Right lobe of liver (tissue), 6 donors: ENCODE results near the gene HMGCL. TPM values are rescaled to one million over a fixed set of nuclear protein-coding genes. Genes with fewer than 3 reads are reported as not detected.

Experiments
- ATAC-seq, 4 donors: fragments of 200-7000 bp; cut with Tn5 transposase; one replicate each; pipeline ENCODE4 v1.9.1; 2020; ENCODE audit warnings: mild to moderate bottlenecking in 4 of 4, moderate library complexity in 4 of 4
- DNase-seq, 3 donors: peaks; one replicate each; pipeline ENCODE4 v3.0.0-alpha.2; 2020
- H3K27ac ChIP-seq, 3 donors: fragments of 200-600 bp; one replicate each; pipeline ENCODE4 v1.8.0; 2022
- H3K27me3 ChIP-seq, 2 donors: fragments of 200-600 bp; one replicate each; pipeline ENCODE4 v1.8.0; 2022
- H3K36me3 ChIP-seq, 4 donors: fragments of 200-600 bp; sonication (generic) in 1 of 4; one replicate each; pipeline versions ENCODE4 v1.5.1 to v1.8.0; 2017 to 2022; ENCODE audit warnings: control low read depth in 1 of 4
- H3K4me1 ChIP-seq, 4 donors: fragments of 200-600 bp; sonication (generic) in 1 of 4; one replicate each; pipeline versions ENCODE4 v1.5.1 to v1.8.0; 2017 to 2022; ENCODE audit warnings: control low read depth in 1 of 4
- H3K4me3 ChIP-seq, 3 donors: fragments of 200-600 bp; one replicate each; pipeline ENCODE4 v1.8.0; 2022
- H3K9me3 ChIP-seq, 4 donors: fragments of 200-600 bp; sonication (generic) in 1 of 4; one replicate each; pipeline versions ENCODE4 v1.5.1 to v1.8.0; 2017 to 2022; ENCODE audit warnings: control low read depth in 1 of 4
- POLR2A ChIP-seq: fragments of 450-650 bp; IDR thresholded peaks from one replicate; pipeline ENCODE4 v1.6.1; 2017; ENCODE audit warnings: antibody characterized with exemption, mild to moderate bottlenecking
- WGBS: methylation state at CpG from one replicate; pipeline ENCODE4 v1.1.6; 2018; ENCODE audit warnings: low coverage, low lambda C conversion rate; ENCODE audit not compliant: insufficient coverage; ENCODE audit errors: missing lambda C conversion rate; 5-methylcytosine and 5-hydroxymethylcytosine counted together
- intact Hi-C, 2 donors: fragments of 100-400 bp; cut with DNase I; formaldehyde crosslinking; loops; one replicate each; pipeline versions ENCODE4 v1.11.2 to v1.14.1; 2022
- total RNA-seq, 6 experiments: library from RNA; depleted of rRNA in 2 of 6; stranded (reverse); fragments of >200 nt in 2 of 6; fragmentation: NEBNext Ultra II Directional in 3 of 6; extraction: Animal tissue kit (Norgen Biotek cat#: 25700) in 3 of 6; gene quantifications; one replicate each; pipeline versions ENCODE4 v1.1.0 to v1.2.4, GENCODE V29; 2016 to 2023
- TF ChIP-seq, protein P1 (sequence below), 4 donors: fragments of 200-600 bp in 3 of 4; fragments of 450-650 bp in 1 of 4; IDR thresholded peaks; one replicate each; pipeline versions ENCODE4 v1.5.1 to v1.8.0; 2016 to 2022; ENCODE audit warnings: antibody characterized with exemption in 4 of 4, mild to moderate bottlenecking in 2 of 4
- donor health status: DM: no; HTN: yes; CAD: no.
- donor health status: DM: no; HTN: no; CAD: no.
- donor health status: DM: no; HTN: no; CAD: no.
- donor health status: DM: no; HTN: yes; CAD: no.
- donor health status: DM: no; HTN: yes; CAD: no.

Gene HMGCL
- total RNA-seq, 6 experiments from 2014 or later, result 143 to 178 (median 160) TPM

DNA sequence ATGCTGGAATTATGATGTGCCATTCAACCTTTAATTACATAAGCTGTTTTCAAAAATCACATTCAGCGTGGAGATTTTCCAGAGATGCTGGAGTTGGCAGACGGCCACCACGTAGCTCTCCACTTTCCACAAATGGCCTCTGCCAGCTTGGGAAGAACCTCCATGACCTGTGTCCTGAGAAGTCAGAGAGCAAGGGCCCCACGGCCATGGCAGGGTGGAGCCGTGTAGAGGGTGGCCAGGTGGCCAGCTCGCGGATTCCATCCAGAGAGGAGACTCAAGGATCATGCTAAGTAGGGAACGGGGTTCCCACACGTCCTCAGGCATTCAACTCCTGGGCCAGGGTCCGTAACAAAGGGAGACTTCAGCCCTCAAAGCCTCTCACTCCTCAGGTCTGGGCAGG, 23.4 kb downstream of the HMGCL start:
- DNase-seq (peak; percentile 55 to 84 (median 84)), ATAC-seq (peak in 2 of 4 donors; percentile 14)
- Histone ChIP-seq H3K4me1 (peaks cover 0 to 52% (median 14%) of the 10 kb centered on the region in 4 donors), H3K9me3 (no peaks in the 10 kb centered on the region), H3K36me3 (peaks cover 0 to 30% (median 4%) of the 10 kb centered on the region in 4 donors), H3K27me3 (no peaks in the 10 kb centered on the region), H3K27ac (peak overlapping the region in 2 of 3 donors; percentile 94 to 96), H3K4me3 (peak overlapping the region in 2 of 3 donors; percentile 76 to 80)
- intact Hi-C loops, result loop anchor here in 1 of 2 donors (10.0 kb wide), 1 partner anchor 63 kb away; the partner anchor contains the start of gene FUCA1
- WGBS, result 7% methylated on average over 3 of the region's 10 CpGs
- no peak for TF ChIP-seq POLR2A
- TF ChIP-seq, protein P1, sequence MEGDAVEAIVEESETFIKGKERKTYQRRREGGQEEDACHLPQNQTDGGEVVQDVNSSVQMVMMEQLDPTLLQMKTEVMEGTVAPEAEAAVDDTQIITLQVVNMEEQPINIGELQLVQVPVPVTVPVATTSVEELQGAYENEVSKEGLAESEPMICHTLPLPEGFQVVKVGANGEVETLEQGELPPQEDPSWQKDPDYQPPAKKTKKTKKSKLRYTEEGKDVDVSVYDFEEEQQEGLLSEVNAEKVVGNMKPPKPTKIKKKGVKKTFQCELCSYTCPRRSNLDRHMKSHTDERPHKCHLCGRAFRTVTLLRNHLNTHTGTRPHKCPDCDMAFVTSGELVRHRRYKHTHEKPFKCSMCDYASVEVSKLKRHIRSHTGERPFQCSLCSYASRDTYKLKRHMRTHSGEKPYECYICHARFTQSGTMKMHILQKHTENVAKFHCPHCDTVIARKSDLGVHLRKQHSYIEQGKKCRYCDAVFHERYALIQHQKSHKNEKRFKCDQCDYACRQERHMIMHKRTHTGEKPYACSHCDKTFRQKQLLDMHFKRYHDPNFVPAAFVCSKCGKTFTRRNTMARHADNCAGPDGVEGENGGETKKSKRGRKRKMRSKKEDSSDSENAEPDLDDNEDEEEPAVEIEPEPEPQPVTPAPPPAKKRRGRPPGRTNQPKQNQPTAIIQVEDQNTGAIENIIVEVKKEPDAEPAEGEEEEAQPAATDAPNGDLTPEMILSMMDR (IDR thresholded peaks at IDR 0.05), result no peak

DNA sequence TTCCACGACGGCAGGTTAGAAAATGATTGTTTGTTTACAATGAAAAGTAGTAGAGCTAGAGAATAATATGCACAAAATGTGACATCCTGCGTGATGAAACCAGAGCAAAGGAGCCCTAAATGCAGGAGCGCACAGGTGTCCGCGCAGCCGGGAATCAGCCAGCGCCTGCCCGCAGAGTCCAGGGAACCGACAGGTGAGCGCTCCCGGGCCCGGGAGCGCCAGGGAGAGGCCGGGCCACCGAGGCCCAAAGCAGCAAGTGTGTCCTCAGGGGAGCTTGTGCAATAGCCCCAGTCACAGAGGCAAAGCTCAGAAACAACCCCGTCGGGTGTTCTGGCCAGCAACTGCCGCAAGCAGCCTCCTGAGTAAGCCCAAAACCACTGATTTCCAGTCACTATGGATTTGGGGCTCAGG, 23.9 kb downstream of the HMGCL start:
- DNase-seq, result peak; percentile 52 to 82 (median 79)
- H3K36me3 ChIP-seq, result peaks cover 0 to 24% (median 2%) of the 10 kb centered on the region in 4 donors
- peak overlapping the region; percentile 89 to 96 (median 94) for H3K27ac ChIP-seq
- TF ChIP-seq POLR2A, result no peak
- TF ChIP-seq, protein P1 (IDR thresholded peaks at IDR 0.05), result no peak
- no peaks in the 10 kb centered on the region for H3K27me3 ChIP-seq
- peak; percentile 14 to 49 (median 46) for ATAC-seq
- intact Hi-C loops, result loop anchor here in 1 of 2 donors (10.0 kb wide), 1 partner anchor 63 kb away; the partner anchor contains the start of gene FUCA1
- peak overlapping the region; percentile 71 to 80 (median 76) for H3K4me3 ChIP-seq
- 27% methylated on average over 8 of the region's 19 CpGs for WGBS
- H3K9me3 ChIP-seq, result no peaks in the 10 kb centered on the region
- H3K4me1 ChIP-seq, result peaks cover 0 to 51% (median 14%) of the 10 kb centered on the region in 4 donors

DNA sequence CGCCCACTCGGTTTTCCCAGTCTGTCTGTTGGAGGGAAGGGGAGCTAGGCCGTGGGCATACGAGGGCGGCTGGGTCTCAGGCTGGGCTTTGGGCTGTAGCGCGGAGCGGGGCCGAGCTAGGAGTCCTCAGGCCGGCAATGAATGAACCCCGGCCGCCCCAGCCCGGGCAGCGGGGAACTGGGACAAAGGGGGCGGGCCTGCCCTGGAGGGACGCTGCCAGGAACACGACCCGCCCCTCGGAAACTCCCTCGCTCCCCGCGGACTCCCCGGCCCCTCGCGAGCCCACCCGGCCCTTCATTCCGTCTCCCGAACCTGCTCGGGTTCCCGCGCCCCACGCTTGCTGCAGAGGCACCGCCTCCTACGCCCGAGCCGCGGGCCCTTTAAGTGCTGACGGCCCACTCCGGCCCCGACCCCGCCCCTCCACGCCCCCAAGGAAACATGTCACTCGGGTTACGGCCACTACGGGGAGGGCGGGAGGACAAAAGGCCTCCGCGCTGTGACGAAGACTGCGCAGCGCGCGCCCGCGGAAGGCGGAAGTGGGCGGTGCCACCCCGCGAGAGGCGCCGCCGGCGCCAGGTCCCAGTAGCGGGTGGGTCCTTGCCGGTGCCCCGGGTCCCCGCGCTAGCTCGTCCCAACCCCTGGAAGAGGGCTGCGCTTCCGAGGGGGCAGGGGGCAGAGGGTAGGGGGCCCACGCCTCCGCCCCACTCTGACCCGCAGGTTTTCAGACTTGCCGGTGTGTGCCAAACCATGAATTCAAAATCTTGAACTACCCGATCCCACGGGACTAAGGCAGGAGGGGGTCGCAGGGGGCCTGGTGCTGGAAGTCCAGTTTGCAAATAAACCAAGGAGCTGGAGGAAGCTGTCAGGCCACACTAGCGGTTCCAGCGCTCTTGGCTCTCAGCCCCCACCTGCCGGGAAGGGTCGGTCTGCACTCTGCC, 24.6 kb downstream of the HMGCL start, which contains the start of gene GALE:
Gene GALE, minus strand, starts transcription at position 355 of the 938 bp plus-strand sequence. CDS start 1,747 bp downstream, outside the sequence.
- intact Hi-C loops, result loop anchor here in 1 of 2 donors (10.0 kb wide), 1 partner anchor 64 kb away; the partner anchor contains the start of gene FUCA1
- H3K27ac ChIP-seq, result peak within 1 kb of the TSS; percentile 89 to 96 (median 94)
- H3K27me3 ChIP-seq, result no peaks in the 10 kb centered on the region
- peak within 1 kb of the TSS; percentile 71 to 80 (median 76) for H3K4me3 ChIP-seq
- H3K4me1 ChIP-seq, result peaks cover 0 to 45% (median 14%) of the 10 kb centered on the region in 4 donors
- no peaks in the 10 kb centered on the region for H3K9me3 ChIP-seq
- DNase-seq (peak; percentile 97 to 99 (median 99)), ATAC-seq (peak; percentile 79 to 90 (median 85))
- H3K36me3 ChIP-seq, result peaks cover 0 to 28% (median 2%) of the 10 kb centered on the region in 4 donors
- TF ChIP-seq POLR2A, result peak; percentile 80
- TF ChIP-seq, protein P1 (IDR thresholded peaks at IDR 0.05), result no peak
- WGBS, result 1% methylated on average over 13 of the region's 82 CpGs

DNA sequence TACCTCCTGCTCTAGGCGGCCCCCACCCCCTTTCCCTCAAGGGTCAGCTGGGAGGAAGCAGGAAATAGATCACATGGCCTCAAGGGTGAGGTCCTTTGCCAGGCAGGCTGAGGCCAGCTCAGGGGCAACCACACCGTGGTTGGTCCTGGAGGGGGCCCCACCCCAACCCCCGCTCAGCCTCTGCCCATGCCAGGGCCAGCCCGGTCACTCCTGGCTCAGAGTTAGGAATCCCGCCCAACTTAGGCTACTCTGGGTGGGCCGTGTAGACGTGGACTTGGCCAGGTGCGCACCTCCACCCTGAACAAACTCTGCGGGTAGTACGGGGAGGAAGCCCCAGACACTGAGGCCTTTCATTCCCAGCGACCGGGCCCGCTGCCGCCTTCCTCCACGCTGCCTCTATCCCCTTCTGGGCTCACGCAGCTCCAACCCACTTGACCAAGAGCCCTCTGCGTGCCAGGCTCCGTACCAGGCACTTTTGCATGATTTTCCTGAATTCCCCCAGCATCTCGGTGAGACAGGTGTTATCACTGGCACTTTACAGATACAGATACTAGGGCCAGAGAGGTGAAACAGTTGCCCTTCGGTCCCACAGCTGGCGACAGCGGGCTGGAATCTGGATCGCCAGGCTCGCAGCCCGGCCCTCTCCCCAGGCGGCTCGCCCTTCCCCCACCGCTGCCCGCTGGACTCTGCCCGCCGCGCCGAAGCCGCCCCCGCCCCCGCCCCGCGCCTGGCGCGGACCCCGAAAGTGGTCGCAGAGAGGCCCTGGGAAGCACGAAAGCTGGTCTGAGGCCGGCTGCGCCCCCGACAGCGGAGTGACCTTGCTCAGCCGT, 25.4 kb downstream of the HMGCL start:
- Histone ChIP-seq H3K4me3 (peak overlapping the region; percentile 71 to 80 (median 76)), H3K27me3 (no peaks in the 10 kb centered on the region), H3K4me1 (peaks cover 0 to 36% (median 14%) of the 10 kb centered on the region in 4 donors), H3K27ac (peak overlapping the region; percentile 89 to 96 (median 94)), H3K36me3 (peaks cover 0 to 31% (median 2%) of the 10 kb centered on the region in 4 donors), H3K9me3 (no peaks in the 10 kb centered on the region)
- DNase-seq, result peak; percentile 85 to 92 (median 90)
- intact Hi-C loops, result loop anchor here in 1 of 2 donors (10.0 kb wide), 1 partner anchor 65 kb away; the partner anchor contains the start of gene FUCA1
- no CpG with 5 or more reads among the region's 48 CpGs for WGBS
- TF ChIP-seq POLR2A, result peak; percentile 73
- TF ChIP-seq, protein P1 (IDR thresholded peaks at IDR 0.05), result no peak
- peak; percentile 55 to 76 (median 68) for ATAC-seq
